T-helper 9 cell (primary cell): Measurements from ENCODE around the gene HMCN2.

Experiments
- DNase-seq: peaks from one replicate; pipeline ENCODE4 v3.0.0-alpha.2; 2020

Gene HMCN2

DNA sequence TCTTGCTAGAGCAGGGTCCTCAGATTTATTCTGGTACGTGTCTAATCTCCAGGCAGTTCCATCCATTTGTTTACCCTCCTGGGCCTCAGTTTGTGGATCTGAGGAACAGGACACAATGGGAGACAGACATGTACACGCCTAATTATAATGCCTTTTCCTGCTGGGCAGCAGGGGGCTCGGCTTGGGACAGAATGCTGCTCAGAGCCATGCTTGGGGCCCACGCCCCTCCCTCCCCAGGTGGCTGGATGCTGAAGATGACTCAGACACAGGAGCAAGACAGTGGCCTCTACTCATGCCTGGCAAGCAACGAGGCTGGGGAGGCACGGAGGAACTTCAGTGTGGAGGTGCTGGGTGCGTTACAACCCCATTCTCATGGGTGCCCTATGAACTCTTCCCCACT is 106.5 kb downstream of the HMCN2 start:
- no peak for DNase-seq

DNA sequence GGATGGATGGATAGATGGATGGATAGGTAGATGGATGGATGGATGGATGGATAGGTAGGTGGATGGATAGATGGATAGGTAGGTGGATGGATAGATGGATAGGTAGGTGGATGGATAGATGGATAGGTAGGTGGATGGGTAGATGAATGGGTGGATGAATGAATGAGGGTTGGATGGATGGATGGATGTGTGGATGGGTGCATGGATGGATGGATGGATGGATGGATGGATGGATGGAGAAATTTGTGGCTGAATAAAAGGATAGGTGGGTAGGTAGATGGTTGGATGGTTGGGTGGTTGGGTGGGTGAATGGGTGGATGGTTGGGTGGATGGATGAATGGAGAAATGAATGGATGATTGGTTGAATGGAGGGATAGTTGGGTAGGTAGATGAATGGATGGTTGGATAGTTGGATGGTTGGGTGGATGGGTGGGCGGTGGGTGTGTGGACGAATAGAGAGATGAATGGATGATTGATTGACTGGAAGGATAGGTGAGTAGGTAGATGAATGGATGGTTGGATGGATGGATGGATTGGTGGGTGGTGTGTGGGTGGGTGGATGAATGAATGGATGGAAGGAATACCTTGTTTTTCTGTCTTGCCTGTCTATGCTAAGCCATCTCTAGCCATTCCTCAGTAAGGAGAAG is 108.2 kb downstream of the HMCN2 start:
- no peak for DNase-seq

DNA sequence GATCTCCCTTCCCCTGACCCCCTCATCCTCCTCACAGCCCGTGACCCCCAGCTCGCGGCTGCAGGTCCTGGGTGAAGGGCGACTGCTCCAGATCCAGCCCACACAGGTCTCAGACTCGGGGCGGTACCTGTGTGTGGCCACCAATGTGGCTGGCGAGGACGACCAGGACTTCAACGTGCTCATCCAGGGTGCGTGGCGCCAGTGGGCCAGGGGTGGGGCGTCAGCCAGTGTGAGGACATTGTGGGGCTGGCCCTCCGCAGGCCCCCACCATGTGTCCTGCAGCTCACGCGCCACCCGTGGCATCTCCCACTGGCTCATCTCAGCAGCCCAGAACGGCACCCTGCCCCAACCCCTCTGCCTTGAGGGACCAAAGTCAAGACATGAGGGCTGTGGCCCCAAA is 112.1 kb downstream of the HMCN2 start:
- DNase-seq, result no peak

DNA sequence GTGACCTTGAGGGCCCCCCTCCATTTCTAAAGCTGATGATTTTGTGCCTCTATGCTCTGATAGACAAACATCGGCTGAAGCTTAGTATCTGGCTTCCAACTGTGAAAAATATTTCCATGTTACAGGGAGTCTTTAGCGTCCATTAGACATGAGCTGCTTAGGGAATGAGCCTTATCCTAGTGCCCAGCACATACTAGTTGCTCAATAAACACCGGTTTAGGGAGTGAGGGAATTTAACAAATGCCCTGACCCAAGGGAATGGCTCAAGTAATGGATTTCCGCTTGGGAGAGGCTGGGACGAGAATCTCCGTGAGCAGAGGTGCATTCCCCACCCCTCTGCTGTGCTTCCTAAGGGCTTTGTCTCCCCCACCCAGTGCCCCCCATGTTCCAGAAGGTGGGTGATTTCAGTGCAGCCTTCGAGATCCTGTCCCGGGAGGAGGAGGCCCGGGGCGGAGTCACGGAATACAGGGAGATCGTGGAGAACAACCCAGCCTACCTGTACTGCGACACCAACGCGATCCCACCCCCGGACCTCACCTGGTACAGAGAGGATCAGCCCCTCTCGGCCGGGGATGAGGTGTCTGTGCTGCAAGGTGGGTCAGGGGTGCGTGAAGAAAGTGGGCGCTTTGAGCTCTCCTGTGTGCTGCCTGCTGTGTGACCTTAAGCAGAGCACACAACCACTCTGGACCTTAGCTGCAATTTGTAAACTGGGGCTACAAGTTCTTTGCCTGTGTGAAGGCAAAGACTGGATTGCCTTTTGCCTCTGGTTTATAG is 113.5 kb downstream of the HMCN2 start:
- DNase-seq, result no peak

DNA sequence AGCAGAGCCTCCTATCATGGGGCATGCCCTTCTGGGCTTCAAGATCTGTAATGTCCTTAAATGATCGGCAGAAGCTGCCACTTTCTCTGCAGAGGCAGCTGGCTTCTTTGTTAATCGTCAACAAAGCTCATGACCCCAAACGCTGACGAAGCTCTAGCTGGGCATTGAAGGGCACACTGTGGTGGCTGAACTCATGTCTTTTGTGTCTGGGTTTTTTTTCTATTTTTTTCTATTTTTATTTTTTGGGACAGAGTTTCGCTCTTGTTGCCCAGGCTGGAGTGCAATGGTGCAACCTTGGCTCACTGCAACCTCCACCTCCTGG is 114.0 kb downstream of the HMCN2 start:
- no peak for DNase-seq

DNA sequence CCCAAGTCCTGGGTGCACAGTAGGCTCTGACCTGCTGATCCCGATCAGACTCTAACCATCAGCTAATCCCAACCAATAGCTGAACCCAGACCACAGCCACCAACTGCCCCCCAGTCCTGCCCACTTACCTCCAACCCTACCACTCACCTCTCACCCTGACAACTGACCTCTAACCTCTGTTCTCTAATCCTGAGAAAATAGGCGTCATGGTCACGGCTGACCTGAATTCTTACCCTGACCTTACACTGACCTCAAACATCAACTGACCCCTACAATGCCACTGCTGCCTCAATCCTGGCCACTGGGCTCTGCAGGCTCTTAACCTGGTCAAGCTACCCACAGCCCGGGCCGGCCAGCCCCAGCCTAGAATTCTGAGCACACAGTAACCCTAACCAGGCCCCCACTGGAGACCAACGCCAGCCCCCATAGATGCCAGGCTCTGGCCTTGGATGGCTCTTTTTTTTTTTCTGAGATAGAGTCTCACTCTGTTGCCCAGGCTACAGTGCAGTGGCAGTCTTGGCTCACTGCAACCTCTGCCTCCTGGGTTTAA is 115.4 kb downstream of the HMCN2 start:
- DNase-seq, result no peak

DNA sequence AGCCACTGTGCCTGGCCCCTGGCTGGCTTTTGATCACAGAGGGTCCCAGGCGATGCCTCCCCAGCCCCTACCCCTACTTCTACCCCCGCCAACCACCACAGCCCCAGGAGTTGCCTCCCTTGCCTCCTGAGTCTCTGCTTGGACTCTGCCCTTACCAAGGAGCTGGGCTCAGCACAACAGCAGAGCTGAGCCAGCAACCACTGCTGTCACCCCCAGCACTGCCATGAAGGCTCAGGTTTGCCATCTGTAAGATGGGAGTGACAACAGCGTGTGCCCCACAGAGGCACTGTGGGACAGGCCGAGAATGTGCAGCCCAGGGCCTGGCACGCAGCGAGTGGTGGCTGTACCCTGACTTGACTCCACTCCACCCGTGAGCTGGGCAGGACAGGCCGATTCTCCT is 116.1 kb downstream of the HMCN2 start:
- DNase-seq, result no peak

DNA sequence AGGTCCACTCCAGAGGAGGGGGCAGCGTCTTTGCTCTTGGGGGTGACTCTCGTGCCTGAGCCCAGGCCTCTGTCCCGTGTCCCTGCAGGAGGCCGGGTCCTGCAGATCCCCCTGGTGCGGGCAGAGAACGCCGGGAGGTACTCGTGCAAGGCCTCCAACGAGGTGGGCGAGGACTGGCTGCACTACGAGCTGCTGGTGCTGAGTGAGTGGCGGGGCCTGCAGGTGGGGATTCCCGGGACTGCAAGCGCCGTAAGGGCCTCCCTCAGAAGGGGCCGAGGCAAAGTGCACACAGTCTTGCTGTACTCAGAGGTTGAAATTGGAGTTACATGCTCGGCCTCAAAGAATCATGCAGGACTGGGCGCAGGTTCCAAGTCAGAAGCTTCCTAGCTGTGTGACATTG is 116.5 kb downstream of the HMCN2 start:
- no peak for DNase-seq

DNA sequence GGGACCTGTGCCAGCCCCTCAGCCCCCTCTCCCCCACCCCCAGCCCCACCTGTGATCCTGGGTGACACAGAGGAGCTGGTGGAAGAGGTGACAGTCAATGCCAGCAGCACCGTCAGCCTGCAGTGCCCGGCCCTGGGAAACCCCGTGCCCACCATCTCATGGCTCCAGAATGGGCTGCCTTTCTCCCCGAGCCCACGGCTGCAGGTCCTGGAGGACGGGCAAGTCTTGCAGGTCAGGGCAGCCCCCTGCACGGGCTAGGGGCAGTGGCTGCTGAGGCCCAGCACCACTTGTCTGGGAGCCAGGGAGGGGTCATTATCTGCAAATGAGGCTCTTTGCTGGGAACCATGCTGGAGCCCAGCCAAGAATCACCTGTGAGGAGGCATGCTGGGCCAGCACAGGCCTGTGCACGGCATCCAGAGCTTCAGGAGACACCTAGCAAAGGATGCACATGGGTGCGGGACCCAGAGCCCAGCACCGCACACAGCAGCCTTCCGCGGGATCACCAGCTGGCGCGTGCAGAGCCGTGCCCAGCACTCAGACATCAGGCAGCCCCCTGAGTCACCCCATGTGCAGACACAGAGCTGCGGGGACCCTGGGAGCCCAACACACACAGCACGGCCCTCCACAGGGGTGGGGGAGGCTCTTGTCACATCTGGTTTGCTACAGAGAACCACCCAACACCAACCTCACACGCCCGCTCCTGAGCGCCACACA is 117.2 kb downstream of the HMCN2 start:
- no peak for DNase-seq

DNA sequence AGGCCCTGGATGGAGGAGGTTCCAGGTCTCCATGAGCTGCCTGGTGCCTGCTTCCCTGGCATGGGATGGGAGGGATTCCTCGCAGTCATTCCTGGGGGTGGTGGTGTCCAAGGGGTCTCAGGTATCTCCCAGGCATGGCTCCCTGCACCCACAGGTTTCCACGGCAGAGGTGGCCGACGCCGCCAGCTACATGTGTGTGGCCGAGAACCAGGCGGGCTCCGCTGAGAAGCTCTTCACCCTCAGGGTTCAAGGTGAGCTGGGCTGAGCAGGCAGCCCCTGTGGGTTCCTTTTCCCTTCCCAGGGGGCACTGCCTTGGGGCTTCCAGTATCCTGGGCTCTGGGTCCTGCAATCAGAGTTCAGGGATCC is 117.8 kb downstream of the HMCN2 start:
- no peak for DNase-seq

DNA sequence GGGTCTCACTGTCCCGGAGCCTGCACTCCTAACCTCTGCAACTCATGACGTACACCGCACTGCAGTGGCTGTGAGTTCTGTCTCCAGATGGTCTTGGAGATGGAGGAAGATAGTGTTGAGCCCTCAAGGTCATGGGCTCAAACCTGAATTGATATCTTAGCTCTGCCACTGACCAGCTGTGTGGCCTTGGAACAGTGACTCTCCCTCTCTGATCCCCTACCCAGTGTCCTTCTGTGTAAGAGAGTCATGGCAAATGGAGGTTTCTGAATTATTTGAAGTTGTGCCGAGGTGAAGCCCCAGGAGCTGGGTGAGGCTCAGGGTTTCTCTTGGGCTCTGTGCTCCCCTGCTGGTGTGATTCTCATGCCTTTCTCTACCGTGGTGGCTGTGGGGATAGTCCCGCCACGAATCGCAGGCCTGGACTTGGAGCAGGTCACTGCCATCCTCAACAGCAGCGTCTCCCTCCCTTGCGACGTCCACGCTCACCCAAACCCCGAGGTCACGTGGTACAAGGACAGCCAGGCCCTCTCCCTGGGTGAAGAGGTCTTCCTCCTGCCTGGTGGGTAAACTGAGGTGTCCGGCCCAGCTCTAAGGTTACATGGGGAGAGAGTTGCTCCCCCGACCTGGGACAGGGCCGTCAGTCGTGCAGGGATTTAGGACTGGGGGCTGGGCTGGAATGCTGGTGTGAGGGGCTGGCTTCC is 118.6 kb downstream of the HMCN2 start:
- no peak for DNase-seq

DNA sequence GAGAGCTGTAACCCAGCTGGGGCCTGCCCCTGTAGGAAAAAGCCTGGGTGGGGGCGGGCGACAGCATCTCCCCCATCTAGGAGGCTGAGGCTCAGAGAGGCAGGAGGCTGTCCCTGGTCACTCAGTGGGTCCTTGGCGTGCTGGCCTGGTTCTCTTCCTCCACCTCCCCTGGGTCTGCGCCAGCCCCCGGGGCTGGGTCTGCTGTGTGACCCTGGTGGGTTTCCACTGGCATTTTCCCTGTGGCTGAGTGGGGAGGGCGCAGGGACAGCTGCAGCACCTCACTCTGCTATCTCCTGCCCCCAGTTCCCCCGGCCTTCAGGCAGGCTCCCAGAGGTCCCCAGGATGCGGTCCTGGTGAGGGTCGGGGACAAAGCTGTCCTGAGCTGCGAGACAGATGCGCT is 119.7 kb downstream of the HMCN2 start:
- DNase-seq, result no peak

DNA sequence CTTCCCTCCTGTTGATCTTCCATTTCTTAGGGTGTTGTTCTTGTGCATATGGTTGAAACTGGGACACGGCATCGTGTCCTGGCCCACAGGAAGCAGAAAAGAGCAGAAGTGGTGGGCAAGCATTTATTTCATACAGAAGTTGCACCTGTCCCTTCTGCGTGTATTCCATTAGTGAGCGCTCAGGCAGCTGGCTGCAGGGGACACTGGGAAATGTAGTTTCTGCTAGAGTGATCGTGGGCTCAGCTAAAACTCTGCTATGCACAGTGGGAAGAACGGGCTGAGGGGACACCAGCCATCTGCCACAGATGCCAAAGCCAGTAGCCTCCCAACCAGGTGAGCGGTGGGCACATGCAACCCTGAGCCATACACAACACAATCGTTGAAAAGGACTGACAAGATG is 121.8 kb downstream of the HMCN2 start:
- no peak for DNase-seq

DNA sequence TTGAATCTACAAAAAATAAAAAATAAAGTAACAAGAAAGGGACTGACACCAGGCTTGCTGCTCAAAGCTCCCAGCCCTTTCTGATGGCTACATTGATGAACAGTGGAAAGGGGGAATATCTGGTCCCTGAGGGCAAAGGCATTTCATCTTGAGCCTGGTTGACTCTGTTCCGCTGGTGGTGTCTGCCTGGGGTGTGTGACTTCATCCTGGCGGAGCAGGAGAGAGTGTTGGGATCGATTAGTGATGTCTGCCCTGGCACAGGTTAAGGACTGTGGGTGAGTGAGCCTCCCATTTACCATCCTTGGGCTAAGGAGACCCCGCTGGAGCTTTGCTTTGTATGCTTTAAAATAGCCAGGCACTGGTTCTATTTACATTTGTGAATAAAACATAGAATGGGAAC is 122.3 kb downstream of the HMCN2 start:
- DNase-seq, result no peak

DNA sequence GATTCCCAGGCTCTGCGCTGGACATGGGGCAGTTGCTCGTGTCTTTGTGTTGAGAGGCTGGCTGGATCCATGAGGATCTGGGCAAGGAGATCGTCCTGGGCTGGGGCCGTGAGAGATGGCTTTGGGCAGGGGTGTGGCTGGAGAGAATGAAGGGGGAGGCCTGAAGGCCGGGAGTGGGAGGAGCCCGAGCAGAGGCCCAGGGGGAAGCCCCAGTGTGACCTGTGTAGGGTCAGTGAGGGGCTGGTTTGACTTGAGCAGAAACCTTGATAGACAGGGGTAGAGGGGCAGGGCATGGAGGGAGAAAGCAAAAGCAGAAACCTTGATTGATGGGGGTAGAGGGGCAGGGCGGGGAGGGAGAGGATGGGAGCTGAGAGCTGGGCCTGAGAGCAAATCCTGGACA is 124.8 kb downstream of the HMCN2 start:
- DNase-seq, result no peak

DNA sequence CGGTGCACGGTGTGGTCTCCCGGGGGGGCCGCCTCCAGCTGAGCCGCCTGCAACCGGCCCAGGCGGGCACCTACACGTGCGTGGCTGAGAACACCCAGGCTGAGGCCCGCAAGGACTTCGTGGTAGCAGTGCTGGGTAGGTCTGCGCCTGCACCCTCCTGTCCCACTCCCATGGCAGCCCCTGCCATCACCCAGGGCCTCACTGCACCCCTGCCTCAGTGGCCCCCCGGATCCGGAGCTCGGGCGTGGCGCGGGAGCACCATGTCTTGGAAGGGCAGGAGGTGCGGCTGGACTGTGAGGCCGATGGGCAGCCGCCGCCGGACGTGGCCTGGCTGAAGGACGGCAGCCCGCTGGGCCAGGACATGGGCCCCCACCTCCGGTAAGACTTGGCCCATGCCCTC is 125.4 kb downstream of the HMCN2 start:
- DNase-seq, result no peak

DNA sequence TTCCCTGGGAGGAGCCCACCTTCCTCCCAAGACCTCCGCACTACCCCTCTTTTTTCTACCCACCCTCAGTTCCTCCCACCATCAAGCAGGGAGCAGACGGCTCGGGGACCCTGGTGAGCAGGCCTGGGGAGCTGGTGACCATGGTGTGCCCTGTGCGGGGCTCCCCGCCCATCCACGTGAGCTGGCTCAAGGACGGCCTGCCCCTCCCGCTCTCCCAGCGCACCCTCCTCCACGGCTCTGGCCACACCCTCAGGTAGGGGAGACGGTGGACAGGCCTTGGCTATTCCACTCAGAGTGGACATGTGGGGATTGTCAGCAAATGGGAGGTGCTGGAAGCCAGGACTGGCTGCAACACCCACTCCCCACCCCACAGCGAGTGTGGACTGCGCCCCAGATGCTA is 126.3 kb downstream of the HMCN2 start:
- DNase-seq, result no peak

DNA sequence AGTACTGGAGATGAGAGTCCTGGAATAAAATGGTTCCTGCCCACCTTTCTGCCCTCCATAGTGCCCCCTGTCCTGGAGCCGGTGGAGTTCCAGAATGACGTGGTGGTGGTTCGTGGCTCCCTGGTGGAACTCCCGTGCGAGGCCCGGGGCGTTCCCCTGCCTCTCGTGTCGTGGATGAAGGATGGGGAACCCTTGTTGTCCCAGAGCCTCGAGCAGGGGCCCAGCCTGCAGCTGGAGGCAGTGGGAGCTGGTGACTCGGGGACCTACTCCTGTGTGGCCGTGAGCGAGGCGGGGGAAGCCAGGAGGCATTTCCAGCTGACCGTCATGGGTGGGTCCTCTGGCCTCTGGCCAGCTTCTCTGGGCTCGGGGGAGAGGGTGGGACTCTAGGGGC is 128.1 kb downstream of the HMCN2 start:
- no peak for DNase-seq

DNA sequence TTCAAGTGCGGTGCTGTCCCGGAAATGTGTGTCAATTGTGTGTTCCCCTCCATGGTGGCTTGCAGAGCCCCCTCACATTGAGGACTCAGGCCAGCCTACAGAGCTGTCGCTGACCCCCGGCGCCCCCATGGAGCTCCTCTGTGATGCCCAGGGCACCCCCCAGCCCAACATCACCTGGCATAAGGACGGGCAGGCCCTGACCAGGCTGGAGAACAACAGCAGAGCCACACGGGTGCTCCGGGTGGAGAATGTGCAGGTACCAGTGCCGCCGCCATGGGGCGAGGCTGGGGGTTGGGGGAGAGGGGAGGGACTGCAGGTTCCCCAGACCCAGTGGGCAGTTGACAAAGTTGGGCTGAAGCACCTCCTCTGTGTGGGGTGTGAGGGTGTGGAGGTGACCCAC is 128.8 kb downstream of the HMCN2 start:
- no peak for DNase-seq

DNA sequence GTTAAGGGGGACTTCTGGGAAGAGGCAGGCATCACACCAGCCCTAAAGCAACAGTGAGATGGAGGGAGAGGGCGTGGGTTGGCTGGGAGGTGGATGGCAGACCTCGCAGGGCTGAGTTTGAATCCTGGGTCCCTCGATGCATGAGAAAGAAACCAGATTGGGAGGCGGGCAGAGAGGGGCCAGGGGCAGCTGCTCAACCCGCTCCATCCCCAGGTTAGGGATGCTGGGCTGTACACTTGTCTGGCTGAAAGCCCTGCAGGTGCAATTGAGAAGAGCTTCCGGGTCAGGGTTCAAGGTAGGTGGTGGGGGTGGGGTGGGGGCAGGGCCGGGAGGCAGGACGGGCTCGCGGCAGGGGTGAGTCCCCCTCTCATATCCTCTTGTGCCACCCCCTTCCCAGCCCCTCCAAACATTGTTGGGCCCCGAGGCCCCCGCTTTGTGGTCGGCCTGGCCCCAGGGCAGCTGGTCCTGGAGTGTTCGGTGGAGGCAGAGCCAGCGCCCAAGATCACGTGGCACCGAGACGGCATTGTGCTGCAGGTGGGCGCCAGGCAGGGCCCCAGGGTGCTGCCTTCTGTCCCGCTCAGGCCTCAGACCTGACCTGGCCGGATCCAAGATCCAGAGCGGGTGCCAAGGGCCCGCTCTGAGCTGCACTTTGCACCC is 129.4 kb downstream of the HMCN2 start:
- DNase-seq, result no peak

DNA sequence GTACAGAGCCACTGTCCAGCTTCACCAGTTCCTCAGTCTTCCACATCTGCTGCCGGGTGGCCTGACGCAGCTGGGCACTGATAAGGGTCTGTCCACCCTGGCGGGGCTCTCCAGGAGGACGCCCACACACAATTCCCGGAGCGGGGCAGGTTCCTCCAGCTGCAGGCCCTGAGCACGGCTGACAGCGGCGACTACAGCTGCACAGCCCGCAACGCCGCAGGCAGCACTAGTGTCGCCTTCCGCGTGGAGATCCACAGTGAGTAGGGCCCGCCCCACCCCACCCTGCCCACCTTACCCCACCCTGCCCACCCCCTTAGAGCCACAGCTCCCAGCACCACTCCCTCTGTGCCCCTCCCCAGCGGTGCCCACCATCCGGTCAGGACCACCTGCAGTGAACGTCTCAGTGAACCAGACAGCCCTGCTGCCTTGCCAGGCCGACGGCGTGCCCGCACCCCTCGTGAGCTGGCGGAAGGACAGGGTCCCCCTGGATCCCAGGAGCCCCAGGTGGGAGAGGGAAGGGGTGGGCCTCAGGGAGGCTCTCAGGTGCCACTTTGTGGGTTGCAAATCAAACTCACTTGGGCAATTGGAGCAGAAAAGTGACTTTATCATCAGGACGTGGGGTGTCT is 130.4 kb downstream of the HMCN2 start:
- DNase-seq, result no peak

DNA sequence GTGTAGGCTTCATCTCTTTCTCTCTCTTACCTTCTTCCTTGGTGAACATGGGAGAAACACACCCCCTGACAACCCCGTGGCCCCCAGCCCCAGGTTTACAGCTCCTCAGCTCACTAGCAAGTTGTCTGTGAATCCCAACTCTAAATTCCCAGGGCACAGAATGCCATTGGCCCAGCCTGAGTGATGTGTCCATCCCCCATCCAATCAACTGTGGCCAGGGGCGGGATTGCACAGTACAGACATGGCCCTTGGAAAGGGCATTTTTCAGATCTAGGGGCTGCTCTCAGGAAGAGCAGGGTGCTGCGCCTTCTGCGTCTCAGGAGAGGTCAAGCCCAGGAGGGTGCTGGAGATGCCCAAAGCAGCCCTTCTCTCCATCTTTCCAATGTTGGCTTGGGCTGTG is 131.0 kb downstream of the HMCN2 start:
- no peak for DNase-seq
